Gastroesophageal sphincter (tissue), 3 donors: ENCODE measurements around the gene PACRG.

Experiments
- CTCF ChIP-seq, 4 experiments: fragments of 200-600 bp in 2 of 4; fragments of 450-650 bp in 2 of 4; sonication (generic) in 1 of 4; IDR thresholded peaks; one replicate each; pipeline ENCODE4 v1.5.1; 2017 to 2019; ENCODE audit warnings: antibody characterized with exemption in 4 of 4, mild to moderate bottlenecking in 2 of 4, moderate library complexity in 2 of 4
- POLR2A ChIP-seq, 2 donors: fragments of 450-650 bp; IDR thresholded peaks; one replicate each; pipeline ENCODE4 v1.6.1; 2017; ENCODE audit warnings: antibody characterized with exemption in 2 of 2, mild to moderate bottlenecking in 2 of 2, moderate library complexity in 1 of 2
- POLR2AphosphoS5 ChIP-seq: sonication (generic); formaldehyde crosslinking; IDR thresholded peaks from one replicate; pipeline ENCODE4 v1.6.1; 2017; ENCODE audit warnings: antibody characterized with exemption

- TF ChIP-seq CTCF (IDR thresholded peaks at IDR 0.05) (no peak), POLR2A (IDR thresholded peaks at IDR 0.05) (no peak), POLR2AphosphoS5 (no peak)
Measured at GRCh38 chr6:163345931-163346330, 618.2 kb downstream of the PACRG start.
